ENCODE data around the gene TRMT1L.

Gene TRMT1L

DNA sequence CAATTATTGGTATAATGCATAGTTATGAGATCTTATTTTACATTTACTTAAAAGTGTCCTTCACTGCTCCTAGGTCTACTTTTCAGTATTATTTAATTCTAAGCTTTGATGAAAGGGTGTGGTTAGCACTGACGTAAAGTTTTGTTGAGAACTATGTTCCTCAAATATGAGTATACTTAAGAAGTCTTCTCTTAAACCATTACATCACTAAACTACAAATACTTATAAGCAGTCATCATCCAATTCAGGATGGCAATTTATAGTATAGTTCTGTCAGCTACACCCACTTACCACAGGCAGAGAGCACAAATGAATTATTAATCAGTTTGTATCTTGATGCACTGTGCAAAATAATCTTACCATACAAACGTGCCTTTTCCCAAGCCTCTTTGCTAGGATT is 27.0 kb downstream of the TRMT1L start:
- no peak for DNase-seq

GRCh38 chr1:185112356-185112755 is 44.4 kb downstream of the TRMT1L start:
- no peak for DNase-seq

- no peak for DNase-seq
These were observed 44.9 kb downstream of the TRMT1L start for GRCh38 chr1:185111873-185112272.

DNA sequence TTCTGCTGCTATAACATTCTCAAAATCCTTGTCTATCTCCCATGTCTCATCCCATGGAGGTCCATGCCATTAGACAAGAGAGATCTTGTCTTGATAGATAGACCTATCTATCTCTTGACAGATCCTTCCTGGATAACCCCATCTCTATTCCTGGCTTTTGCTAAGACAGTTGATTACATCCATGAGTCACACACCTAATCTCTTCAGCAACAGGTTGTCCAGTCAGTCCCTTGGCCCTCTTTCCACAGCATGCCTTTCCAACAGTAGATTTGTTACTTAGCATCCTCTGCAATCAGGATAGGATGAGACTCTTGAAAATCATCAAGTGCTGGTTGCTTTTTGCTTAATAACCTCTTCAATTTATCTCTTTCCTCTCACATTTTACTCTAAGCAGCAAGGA is 46.6 kb downstream of the TRMT1L start:
- DNase-seq: no peak

GRCh38 chr1:185108321-185108720 is 48.4 kb downstream of the TRMT1L start:
- DNase-seq: no peak

DNA sequence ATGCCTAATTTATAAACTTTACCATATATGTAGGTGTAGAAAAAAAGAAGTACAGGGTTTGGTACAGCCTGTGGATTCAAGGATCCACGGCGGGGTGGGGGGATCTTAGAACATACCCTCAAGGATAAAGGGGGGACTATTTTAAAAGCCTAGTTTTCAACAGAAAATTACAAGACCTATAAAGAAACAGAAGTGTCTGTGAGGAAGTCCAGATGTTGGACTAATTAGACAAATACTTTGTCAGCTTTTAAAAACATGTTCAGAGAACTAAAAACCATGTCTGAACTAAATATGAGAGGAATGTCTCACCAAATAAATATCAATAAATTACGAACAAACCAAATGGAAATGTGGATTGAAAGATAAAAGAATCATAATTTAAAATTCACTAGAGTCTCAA is 51.6 kb downstream of the TRMT1L start:
- no peak for DNase-seq

DNA sequence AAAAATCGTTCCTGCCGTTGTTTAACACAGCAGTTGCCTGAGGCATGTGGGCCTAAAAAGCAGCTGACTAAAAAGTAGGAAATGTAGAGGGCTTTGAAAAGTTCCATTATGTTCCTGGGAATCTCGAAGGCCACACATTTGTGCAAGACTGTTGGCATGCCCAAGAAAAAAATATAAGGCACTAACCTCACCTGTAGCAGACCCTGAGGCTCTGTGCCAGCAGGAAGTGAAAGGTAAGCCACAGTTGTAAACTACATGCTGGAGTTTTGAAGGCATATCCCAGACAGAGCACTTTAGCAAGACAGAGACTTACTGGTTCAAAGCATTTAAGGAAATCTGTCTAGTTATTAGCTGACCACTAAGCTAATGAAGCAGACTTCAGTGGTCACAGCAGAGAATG is 52.7 kb downstream of the TRMT1L start:
- no peak for DNase-seq

GRCh38 chr1:185096531-185096930 is 60.2 kb downstream of the TRMT1L start:
- peak; percentile 8 for DNase-seq

- no peak for DNase-seq
These were observed 62.0 kb downstream of the TRMT1L start for GRCh38 chr1:185094761-185095160.

GRCh38 chr1:185091480-185091879 is 65.3 kb downstream of the TRMT1L start:
- DNase-seq: no peak

- no peak for DNase-seq
These were observed 69.0 kb downstream of the TRMT1L start for GRCh38 chr1:185087746-185088145.

- no peak for DNase-seq
These were observed 69.7 kb downstream of the TRMT1L start for GRCh38 chr1:185087101-185087500.

GRCh38 chr1:185083818-185084217 is 72.9 kb downstream of the TRMT1L start:
- DNase-seq: no peak

GRCh38 chr1:185080422-185080821 is 76.3 kb downstream of the TRMT1L start:
- DNase-seq: no peak

- DNase-seq: no peak
These were observed 79.4 kb downstream of the TRMT1L start for GRCh38 chr1:185077374-185077773.

DNA sequence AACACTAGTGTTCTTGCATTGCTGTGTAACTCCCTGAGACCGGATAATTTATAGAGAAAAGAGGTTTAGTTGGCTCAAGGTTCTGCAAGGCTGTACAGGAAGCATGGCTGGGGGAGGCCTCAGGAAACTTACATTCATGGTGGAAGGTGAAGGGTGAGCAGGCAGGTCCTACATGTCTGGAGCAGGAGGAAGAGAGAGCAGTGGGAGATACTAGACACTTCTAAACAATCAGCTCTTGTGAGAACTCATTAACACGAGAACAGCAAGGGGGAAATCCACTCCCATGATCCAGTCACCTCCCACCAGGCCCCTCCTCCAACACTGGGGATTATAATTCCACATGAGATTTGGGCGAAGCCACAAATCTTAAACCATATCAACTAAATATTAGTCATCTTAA is 81.3 kb downstream of the TRMT1L start:
- DNase-seq: no peak

GRCh38 chr1:185074307-185074706 is 82.4 kb downstream of the TRMT1L start:
- DNase-seq: peak; percentile 39

DNA sequence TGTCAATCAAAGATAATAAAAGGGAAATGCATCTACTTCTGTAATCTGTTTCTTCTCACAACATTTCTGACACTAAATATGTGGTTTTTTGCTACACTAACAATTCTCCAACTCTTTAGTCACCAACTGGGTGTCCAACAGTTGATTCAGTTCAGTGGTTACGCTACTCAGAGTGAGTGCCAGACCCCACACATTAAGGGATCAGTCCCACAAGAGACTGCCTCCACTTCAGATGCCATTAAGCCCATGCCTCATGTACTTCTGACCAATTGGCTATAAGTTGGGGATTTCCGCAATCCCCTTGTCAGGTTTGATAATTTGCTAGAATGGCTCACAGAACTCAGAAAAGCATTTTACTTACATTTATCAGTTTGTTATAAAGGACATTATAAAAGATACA is 83.0 kb downstream of the TRMT1L start:
- peak; percentile 8 for DNase-seq

- DNase-seq: no peak
These were observed 86.7 kb downstream of the TRMT1L start for GRCh38 chr1:185070051-185070450.

DNA sequence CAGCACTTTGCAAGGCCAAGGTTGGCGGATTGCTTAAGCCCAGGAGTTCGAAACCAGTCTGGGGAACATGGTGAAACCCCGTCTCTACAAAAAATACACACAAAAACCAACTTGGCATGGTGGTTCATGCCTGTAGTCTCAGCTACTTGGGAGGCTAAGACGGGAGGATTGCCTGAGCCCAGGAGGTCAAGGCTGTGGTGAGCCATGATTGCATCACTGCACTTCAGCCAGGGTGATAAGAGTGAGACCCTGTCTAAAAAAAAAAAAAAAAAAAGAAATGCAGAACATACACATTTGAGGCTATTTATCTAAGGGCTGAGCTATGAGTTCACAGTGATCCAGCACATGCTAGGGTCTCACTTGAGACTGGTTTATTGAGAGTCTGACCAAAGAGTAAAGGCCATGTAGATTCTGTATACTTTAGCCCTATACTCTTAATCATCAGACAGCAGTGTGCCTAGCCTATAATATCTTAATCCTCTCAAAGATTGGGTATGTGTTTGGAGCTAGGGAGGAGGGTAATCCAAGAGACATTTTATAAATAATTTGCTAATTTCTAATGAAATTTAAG is 87.5 kb downstream of the TRMT1L start:
- DNase-seq: no peak

DNA sequence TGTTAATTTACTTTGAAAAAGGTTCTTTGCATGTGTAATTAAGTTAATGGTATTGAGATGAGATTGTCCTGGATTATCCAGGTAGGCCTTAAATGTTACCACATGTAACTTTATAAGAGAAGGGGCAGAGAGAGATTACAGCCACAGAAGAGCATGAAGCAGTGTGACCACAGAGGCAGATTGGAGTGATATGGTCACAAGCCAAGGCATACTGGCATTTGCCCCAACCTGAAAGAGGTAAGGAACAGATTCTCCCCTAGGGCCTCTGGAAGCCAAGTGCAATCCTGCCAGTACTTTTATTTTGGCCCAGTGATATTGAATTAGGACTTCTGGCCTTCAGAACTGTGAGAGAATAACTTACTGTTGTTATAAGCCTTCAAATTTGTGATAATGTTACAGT is 88.4 kb downstream of the TRMT1L start:
- DNase-seq: no peak
